ENCODE measurements around the gene HOXC5. TPM values are rescaled to one million over a fixed set of nuclear protein-coding genes. Genes with fewer than 3 reads are reported as not detected.

HOXC5 gene
- under 1 TPM in 3 of 4 donors, not detected in 1; 0.28 to 0.63 (median 0.50) TPM for total RNA-seq

DNA sequence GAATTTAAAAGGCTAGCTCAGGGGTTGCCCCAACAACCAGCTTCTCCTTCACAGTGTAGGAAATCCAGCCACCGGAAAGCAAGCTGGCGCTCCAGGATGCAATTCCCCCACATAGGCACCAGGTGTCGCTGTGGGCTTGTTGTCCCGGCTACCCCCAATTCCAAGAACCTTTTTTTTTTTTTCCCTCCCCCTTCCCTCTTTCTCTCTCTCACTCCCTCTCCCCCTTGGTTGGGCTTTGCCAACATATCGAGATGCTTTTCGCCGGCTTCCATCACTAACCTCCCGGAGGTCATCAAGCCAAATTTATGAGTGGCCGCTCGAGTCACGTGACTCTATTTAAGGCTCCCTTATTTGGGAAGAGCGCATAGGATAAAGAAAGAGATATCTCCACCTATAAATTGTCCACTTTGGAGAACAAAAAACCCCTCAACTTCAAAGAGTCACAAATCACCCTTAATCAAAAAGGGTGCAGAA is at the start of gene HOXC5:
TSS of gene HOXC5 (plus strand) at position 424 of the 474 bp plus-strand sequence. CDS start 73 bp downstream, outside the sequence.
- peak; percentile 17 for ATAC-seq (ENCODE audit: low FRiP score)
- no peak for DNase-seq (ENCODE audit: low spot score)
- peak in 2 of 3 donors; percentile 45 to 87 for TF ChIP-seq CTCF (IDR thresholded peaks at IDR 0.05)

DNA sequence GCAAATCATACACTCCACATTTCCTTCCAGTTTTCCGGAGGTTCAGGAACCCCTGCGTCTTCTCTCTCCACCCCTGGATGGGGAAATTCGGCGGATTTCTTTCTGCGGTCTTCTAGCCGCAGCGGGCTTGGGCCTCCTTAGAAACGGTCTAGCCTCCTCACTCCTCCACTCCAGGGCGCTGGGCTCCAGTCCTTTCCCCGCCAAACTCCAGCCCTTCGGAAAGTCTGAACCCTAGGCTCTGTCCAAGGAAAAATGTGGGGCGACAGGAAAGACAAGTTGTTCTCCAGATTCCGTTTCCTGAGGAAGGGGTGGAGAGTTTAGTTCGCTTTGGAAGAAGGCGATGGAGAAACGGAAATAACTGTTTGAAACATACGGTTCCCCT is 49.3 kb upstream of the HOXC5 start:
- DNase-seq (ENCODE audit: low spot score): no peak
- no peak for ATAC-seq (ENCODE audit: low FRiP score)
- no peak for TF ChIP-seq CTCF (IDR thresholded peaks at IDR 0.05)

GRCh38 chr12:53983950-53984572 is 48.8 kb upstream of the HOXC5 start:
- DNase-seq (ENCODE audit: low spot score) (no peak), ATAC-seq (ENCODE audit: low FRiP score) (no peak)
- no peak for TF ChIP-seq CTCF (IDR thresholded peaks at IDR 0.05)

- peak; percentile 91 for DNase-seq (ENCODE audit: low spot score)
- TF ChIP-seq CTCF (IDR thresholded peaks at IDR 0.05): no peak
- peak; percentile 59 for ATAC-seq (ENCODE audit: low FRiP score)
Measured at GRCh38 chr12:53984901-53985691, 47.8 kb upstream of the HOXC5 start, which contains the start of gene HOXC10. Gene HOXC10, plus strand, starts transcription at chr12:53985146. Its CDS starts 114 bp downstream, at chr12:53985260.

GRCh38 chr12:53985692-53985993 is 47.2 kb upstream of the HOXC5 start:
- TF ChIP-seq CTCF (IDR thresholded peaks at IDR 0.05): no peak
- ATAC-seq (ENCODE audit: low FRiP score): no peak
- no peak for DNase-seq (ENCODE audit: low spot score)

GRCh38 chr12:53985994-53986685 is 46.7 kb upstream of the HOXC5 start:
- ATAC-seq (ENCODE audit: low FRiP score): no peak
- TF ChIP-seq CTCF (IDR thresholded peaks at IDR 0.05): no peak
- DNase-seq (ENCODE audit: low spot score): no peak

Data from omental fat pad (tissue), 4 donors.